ENCODE measurements around the gene C5. TPM values are rescaled to one million over a fixed set of nuclear protein-coding genes. Genes with fewer than 3 reads are reported as not detected.
A peak's percentile ranks its signal among the peaks of the same experiment; 100 is the strongest.
"Not testable (repeated sequence)": the region's sequence is repeated elsewhere in the genome, so short reads cannot be mapped to it uniquely, and the experiment has no call there.

The C5 gene
- total RNA-seq, 3 donors from 2014 or later, result 0.11 to 0.27 (median 0.18) TPM

GRCh38 chr9:121067640-121068039 is 17.6 kb upstream of the C5 start:
- peaks cover 26% of the 10 kb centered on the region for H3K4me1 Mint-ChIP-seq (ENCODE audit: low read depth)
- DNase-seq (no peak), ATAC-seq (peak; percentile 33 to 37)
- H3K36me3 Mint-ChIP-seq (ENCODE audit: insufficient read depth), result peaks cover 2% of the 10 kb centered on the region
- peak overlapping the region; percentile 42 for H3K4me3 Mint-ChIP-seq
- peaks cover 6% of the 10 kb centered on the region for H3K9me3 Mint-ChIP-seq
- no peaks in the 10 kb centered on the region for H3K27me3 Mint-ChIP-seq (ENCODE audit: low read depth)

GRCh38 chr9:121066850-121067249 is 16.8 kb upstream of the C5 start:
- no peak for DNase-seq
- Mint-ChIP-seq H3K4me1 (ENCODE audit: low read depth) (peaks cover 28% of the 10 kb centered on the region), H3K9me3 (peaks cover 6% of the 10 kb centered on the region), H3K4me3 (no peak overlapping the region), H3K36me3 (ENCODE audit: insufficient read depth) (peaks cover 2% of the 10 kb centered on the region), H3K27me3 (ENCODE audit: low read depth) (no peaks in the 10 kb centered on the region)
- no peak for ATAC-seq

GRCh38 chr9:121059998-121060636 is 10.0 kb upstream of the C5 start:
- DNase-seq (peak; percentile 12), ATAC-seq (no peak)
- Mint-ChIP-seq H3K4me1 (ENCODE audit: low read depth) (peaks cover 18% of the 10 kb centered on the region), H3K27me3 (ENCODE audit: low read depth) (no peaks in the 10 kb centered on the region), H3K9me3 (peaks cover 7% of the 10 kb centered on the region), H3K36me3 (ENCODE audit: insufficient read depth) (peaks cover 8% of the 10 kb centered on the region), H3K4me3 (no peak overlapping the region)

- ATAC-seq (no peak), DNase-seq (no peak)
- H3K36me3 Mint-ChIP-seq (ENCODE audit: insufficient read depth), result peaks cover 9% of the 10 kb centered on the region
- no peak overlapping the region for H3K4me3 Mint-ChIP-seq
- H3K4me1 Mint-ChIP-seq (ENCODE audit: low read depth), result peaks cover 18% of the 10 kb centered on the region
- peaks cover 7% of the 10 kb centered on the region for H3K9me3 Mint-ChIP-seq
- no peaks in the 10 kb centered on the region for H3K27me3 Mint-ChIP-seq (ENCODE audit: low read depth)
Measured at GRCh38 chr9:121059513-121059912, 9.4 kb upstream of the C5 start.

GRCh38 chr9:121057821-121058220 is 7.7 kb upstream of the C5 start:
- H3K4me3 Mint-ChIP-seq, result no peak overlapping the region
- peaks cover 9% of the 10 kb centered on the region for H3K36me3 Mint-ChIP-seq (ENCODE audit: insufficient read depth)
- H3K27me3 Mint-ChIP-seq (ENCODE audit: low read depth), result no peaks in the 10 kb centered on the region
- peaks cover 12% of the 10 kb centered on the region for H3K4me1 Mint-ChIP-seq (ENCODE audit: low read depth)
- ATAC-seq, result no peak
- no peak for DNase-seq
- peaks cover 7% of the 10 kb centered on the region for H3K9me3 Mint-ChIP-seq

- Mint-ChIP-seq H3K4me3 (no peak overlapping the region), H3K36me3 (ENCODE audit: insufficient read depth) (peaks cover 9% of the 10 kb centered on the region), H3K4me1 (ENCODE audit: low read depth) (no peaks in the 10 kb centered on the region), H3K9me3 (peaks cover 7% of the 10 kb centered on the region), H3K27me3 (ENCODE audit: low read depth) (no peaks in the 10 kb centered on the region)
- DNase-seq (no peak), ATAC-seq (no peak)
Measured at GRCh38 chr9:121055642-121056143, 5.6 kb upstream of the C5 start.

- Mint-ChIP-seq H3K27me3 (ENCODE audit: low read depth) (no peaks in the 10 kb centered on the region), H3K4me3 (no peak overlapping the region), H3K9me3 (peaks cover 7% of the 10 kb centered on the region), H3K36me3 (ENCODE audit: insufficient read depth) (peaks cover 9% of the 10 kb centered on the region), H3K4me1 (ENCODE audit: low read depth) (no peaks in the 10 kb centered on the region)
- ATAC-seq, result no peak
- DNase-seq, result no peak
Measured at GRCh38 chr9:121053544-121053943, 3.5 kb upstream of the C5 start.

- no peak for DNase-seq
- no peak overlapping the region for H3K4me3 Mint-ChIP-seq
- H3K9me3 Mint-ChIP-seq, result no peaks in the 10 kb centered on the region
- H3K4me1 Mint-ChIP-seq (ENCODE audit: low read depth), result no peaks in the 10 kb centered on the region
- no peaks in the 10 kb centered on the region for H3K27me3 Mint-ChIP-seq (ENCODE audit: low read depth)
- H3K36me3 Mint-ChIP-seq (ENCODE audit: insufficient read depth), result no peaks in the 10 kb centered on the region
- ATAC-seq, result no peak
Measured at GRCh38 chr9:121048618-121049017, 1.5 kb downstream of the C5 start.

GRCh38 chr9:121048175-121048574 is 1.9 kb downstream of the C5 start:
- H3K4me1 Mint-ChIP-seq (ENCODE audit: low read depth), result no peaks in the 10 kb centered on the region
- no peak overlapping the region for H3K4me3 Mint-ChIP-seq
- ATAC-seq, result no peak
- no peaks in the 10 kb centered on the region for H3K36me3 Mint-ChIP-seq (ENCODE audit: insufficient read depth)
- no peaks in the 10 kb centered on the region for H3K9me3 Mint-ChIP-seq
- H3K27me3 Mint-ChIP-seq (ENCODE audit: low read depth), result no peaks in the 10 kb centered on the region
- DNase-seq, result no peak

- no peak for ATAC-seq
- no peak for DNase-seq
- no peaks in the 10 kb centered on the region for H3K4me1 Mint-ChIP-seq (ENCODE audit: low read depth)
- H3K4me3 Mint-ChIP-seq, result no peak overlapping the region
- H3K36me3 Mint-ChIP-seq (ENCODE audit: insufficient read depth), result peaks cover 4% of the 10 kb centered on the region
- no peaks in the 10 kb centered on the region for H3K27me3 Mint-ChIP-seq (ENCODE audit: low read depth)
- peaks cover 6% of the 10 kb centered on the region for H3K9me3 Mint-ChIP-seq
Measured at GRCh38 chr9:121038804-121039203, 11.3 kb downstream of the C5 start.

- Mint-ChIP-seq H3K27me3 (ENCODE audit: low read depth) (no peaks in the 10 kb centered on the region), H3K4me3 (no peak overlapping the region), H3K9me3 (peaks cover 6% of the 10 kb centered on the region), H3K4me1 (ENCODE audit: low read depth) (no peaks in the 10 kb centered on the region), H3K36me3 (ENCODE audit: insufficient read depth) (peaks cover 4% of the 10 kb centered on the region)
- ATAC-seq (no peak), DNase-seq (no peak)
Measured at GRCh38 chr9:121038362-121038761, 11.7 kb downstream of the C5 start.

GRCh38 chr9:121035717-121036116 is 14.4 kb downstream of the C5 start:
- H3K9me3 Mint-ChIP-seq; H3K4me1 Mint-ChIP-seq (ENCODE audit: low read depth); DNase-seq; H3K27me3 Mint-ChIP-seq (ENCODE audit: low read depth); H3K36me3 Mint-ChIP-seq (ENCODE audit: insufficient read depth); ATAC-seq; H3K4me3 Mint-ChIP-seq: not testable (repeated sequence)

GRCh38 chr9:121034529-121034928 is 15.5 kb downstream of the C5 start:
- Mint-ChIP-seq H3K27me3 (ENCODE audit: low read depth) (no peaks in the 10 kb centered on the region), H3K36me3 (ENCODE audit: insufficient read depth) (peaks cover 4% of the 10 kb centered on the region), H3K4me1 (ENCODE audit: low read depth) (no peaks in the 10 kb centered on the region), H3K4me3 (no peak overlapping the region), H3K9me3 (peaks cover 6% of the 10 kb centered on the region)
- ATAC-seq (no peak), DNase-seq (no peak)

GRCh38 chr9:121029469-121029868 is 20.6 kb downstream of the C5 start:
- H3K27me3 Mint-ChIP-seq (ENCODE audit: low read depth), result no peaks in the 10 kb centered on the region
- ATAC-seq (no peak), DNase-seq (no peak)
- H3K36me3 Mint-ChIP-seq (ENCODE audit: insufficient read depth), result no peaks in the 10 kb centered on the region
- no peaks in the 10 kb centered on the region for H3K9me3 Mint-ChIP-seq
- H3K4me1 Mint-ChIP-seq (ENCODE audit: low read depth), result no peaks in the 10 kb centered on the region
- H3K4me3 Mint-ChIP-seq, result no peak overlapping the region

GRCh38 chr9:121028285-121028684 is 21.8 kb downstream of the C5 start:
- H3K9me3 Mint-ChIP-seq; DNase-seq; H3K27me3 Mint-ChIP-seq (ENCODE audit: low read depth); H3K4me3 Mint-ChIP-seq; H3K4me1 Mint-ChIP-seq (ENCODE audit: low read depth); ATAC-seq; H3K36me3 Mint-ChIP-seq (ENCODE audit: insufficient read depth): not testable (repeated sequence)
